HG02981 (cell line): ENCODE results near the gene NPAS2.

ENCODE experiments used
- ATAC-seq: cut with Tn5 transposase; IDR thresholded peaks from one replicate; pipeline ENCODE4 v1.9.1; 2021; ENCODE audit warnings: mild to moderate bottlenecking, moderate library complexity; ENCODE audit not compliant: unreplicated experiment

The NPAS2 gene

GRCh38 chr2:100793982-100794381, 26.0 kb upstream of the NPAS2 start:
- ATAC-seq, result no peak

GRCh38 chr2:100796499-100797100, 23.3 kb upstream of the NPAS2 start:
- no peak for ATAC-seq

GRCh38 chr2:100799686-100800085, 20.3 kb upstream of the NPAS2 start:
- ATAC-seq, result no peak

- ATAC-seq, result no peak
Observed at GRCh38 chr2:100800915-100801314, 19.0 kb upstream of the NPAS2 start.

- no peak for ATAC-seq
Observed at GRCh38 chr2:100801402-100801801, 18.5 kb upstream of the NPAS2 start.

GRCh38 chr2:100802066-100802465, 17.9 kb upstream of the NPAS2 start:
- ATAC-seq, result no peak

GRCh38 chr2:100803334-100803733, 16.6 kb upstream of the NPAS2 start:
- no peak for ATAC-seq

GRCh38 chr2:100806550-100806949, 13.4 kb upstream of the NPAS2 start:
- no peak for ATAC-seq

- no peak for ATAC-seq
Observed at GRCh38 chr2:100807707-100808106, 12.2 kb upstream of the NPAS2 start.

GRCh38 chr2:100808582-100808981, 11.4 kb upstream of the NPAS2 start:
- no peak for ATAC-seq

GRCh38 chr2:100809506-100809905, 10.4 kb upstream of the NPAS2 start:
- ATAC-seq, result no peak

- no peak for ATAC-seq
Observed at GRCh38 chr2:100810603-100811145, 9.3 kb upstream of the NPAS2 start.

- ATAC-seq, result no peak
Observed at GRCh38 chr2:100812116-100812515, 7.8 kb upstream of the NPAS2 start.

GRCh38 chr2:100812573-100812972, 7.4 kb upstream of the NPAS2 start:
- ATAC-seq, result no peak

GRCh38 chr2:100813527-100813926, 6.4 kb upstream of the NPAS2 start:
- no peak for ATAC-seq

- ATAC-seq, result no peak
Observed at GRCh38 chr2:100814043-100814442, 5.9 kb upstream of the NPAS2 start.

- ATAC-seq, result no peak
Observed at GRCh38 chr2:100814453-100814852, 5.5 kb upstream of the NPAS2 start.

GRCh38 chr2:100817388-100817985, 2.5 kb upstream of the NPAS2 start:
- no peak for ATAC-seq

GRCh38 chr2:100818003-100818605, 1.8 kb upstream of the NPAS2 start:
- no peak for ATAC-seq

- ATAC-seq, result no peak
Observed at GRCh38 chr2:100818606-100819369, 1.2 kb upstream of the NPAS2 start.

- ATAC-seq, result no peak
Observed at GRCh38 chr2:100820273-100820522, 259 bp downstream of the NPAS2 start.
